ENCODE results near the gene PTAR1. TPM values are rescaled to one million over a fixed set of nuclear protein-coding genes. Genes with fewer than 3 reads are reported as not detected.

Gene PTAR1, protein sequence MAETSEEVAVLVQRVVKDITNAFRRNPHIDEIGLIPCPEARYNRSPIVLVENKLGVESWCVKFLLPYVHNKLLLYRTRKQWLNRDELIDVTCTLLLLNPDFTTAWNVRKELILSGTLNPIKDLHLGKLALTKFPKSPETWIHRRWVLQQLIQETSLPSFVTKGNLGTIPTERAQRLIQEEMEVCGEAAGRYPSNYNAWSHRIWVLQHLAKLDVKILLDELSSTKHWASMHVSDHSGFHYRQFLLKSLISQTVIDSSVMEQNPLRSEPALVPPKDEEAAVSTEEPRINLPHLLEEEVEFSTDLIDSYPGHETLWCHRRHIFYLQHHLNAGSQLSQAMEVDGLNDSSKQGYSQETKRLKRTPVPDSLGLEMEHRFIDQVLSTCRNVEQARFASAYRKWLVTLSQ
- 26.1 and 30.7 TPM in 2 replicates for total RNA-seq

DNA sequence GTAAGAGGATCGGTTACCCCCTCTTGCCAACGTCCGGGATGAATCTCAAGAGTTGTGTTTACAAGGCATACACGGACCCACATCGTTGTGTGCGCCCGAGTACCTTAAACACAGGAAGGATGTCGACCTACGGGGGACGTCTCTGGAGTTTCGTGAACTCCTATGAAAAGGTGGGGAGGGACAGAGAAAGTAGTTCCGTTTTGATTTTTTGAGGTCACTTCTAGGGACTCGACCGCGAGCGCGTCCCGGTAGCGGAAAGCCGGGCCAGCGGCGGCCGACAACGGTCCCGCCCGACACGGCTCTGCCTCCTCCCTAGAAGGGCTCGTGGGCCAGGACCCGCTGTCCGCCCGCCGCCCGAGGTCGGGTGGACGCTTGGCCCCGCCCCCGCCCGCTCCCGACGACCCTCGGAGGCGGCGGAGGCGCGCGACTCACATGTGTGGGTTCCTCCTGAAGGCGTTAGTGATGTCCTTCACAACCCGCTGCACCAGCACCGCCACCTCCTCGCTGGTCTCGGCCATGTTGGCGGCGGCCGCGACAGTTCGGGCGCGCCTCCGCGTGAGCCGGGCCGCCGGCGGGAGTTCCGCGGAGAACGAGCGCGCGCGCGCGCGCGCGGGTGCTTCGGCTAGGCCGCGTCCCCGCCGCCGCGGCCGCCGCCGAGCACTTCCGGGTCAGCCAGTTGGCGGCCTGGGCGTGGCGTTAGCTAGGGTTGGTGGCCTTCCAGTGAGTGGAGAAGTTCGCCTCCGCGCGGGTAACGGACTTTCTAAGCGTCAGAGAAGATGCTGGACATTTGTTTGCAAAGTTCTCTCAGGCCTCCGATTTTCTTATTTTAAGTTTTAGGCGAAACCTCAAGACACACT lies at the start of gene PTAR1:
Gene PTAR1, minus strand, starts transcription at position 591 of the 857 bp plus-strand sequence. Its CDS starts 73 bp downstream, at position 518.

DNA sequence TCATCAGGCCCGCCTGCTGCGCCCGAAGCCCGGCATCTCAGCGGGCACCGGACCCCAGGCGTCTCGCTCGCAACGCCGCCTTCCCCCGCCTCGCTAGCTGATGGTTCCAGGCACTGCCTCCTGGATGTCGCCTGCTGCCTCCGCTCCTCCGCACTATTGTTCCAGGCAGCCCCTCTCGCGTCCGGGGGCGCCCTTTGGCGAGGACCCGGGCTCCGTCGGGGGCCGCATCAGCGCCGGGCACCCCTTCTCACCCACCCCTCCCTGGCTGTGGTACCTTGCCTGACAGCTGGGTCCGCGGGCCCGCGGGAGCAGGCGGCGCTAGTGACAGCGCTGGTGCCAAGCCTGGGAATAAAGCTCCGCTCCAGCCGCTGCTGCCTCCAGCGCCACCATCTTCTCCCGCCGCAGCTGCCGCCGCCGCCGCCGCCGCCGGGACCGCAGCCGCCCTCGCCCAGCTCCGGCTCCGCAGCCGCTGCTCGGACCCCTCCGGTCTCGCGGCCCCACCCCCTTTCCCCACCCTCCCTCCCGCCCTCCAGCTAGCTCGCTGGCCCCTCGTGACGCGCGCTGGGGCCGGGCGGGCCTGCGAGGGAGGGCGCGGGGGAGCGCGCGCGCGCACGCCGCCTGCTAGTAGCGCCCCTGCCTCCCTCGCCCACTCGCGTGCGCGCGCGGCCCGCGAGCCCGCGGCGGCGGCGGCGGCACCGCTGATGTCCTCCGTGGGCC lies 87.8 kb downstream of the PTAR1 start, which contains the start of gene APBA1:
Gene APBA1, minus strand, starts transcription at position 493 of the 717 bp plus-strand sequence.

Other genes with a start within 250 kb of the PTAR1 start
- gene APBA1, start 87.6 kb downstream of the PTAR1 start, total RNA-seq = 1.7 and 2.4 TPM in 2 replicates
- not detected in 2 replicates for gene CFAP95, start 60.8 kb upstream of the PTAR1 start, total RNA-seq

All from cardiac ventricle fibroblast (primary cell).